Activated T-helper 1 cell treated with Interleukin-2 at 50 U/mL for 16 hours (primary cell): ENCODE results near the gene ZNF598.
"Not testable (repeated sequence)": the region's sequence is repeated elsewhere in the genome, so short reads cannot be mapped to it uniquely, and the experiment has no call there.

Experiments
- DNase-seq: peaks from one replicate; pipeline ENCODE4 v3.0.0-alpha.2; 2020; ENCODE audit warnings: low read depth

The ZNF598 gene

DNA sequence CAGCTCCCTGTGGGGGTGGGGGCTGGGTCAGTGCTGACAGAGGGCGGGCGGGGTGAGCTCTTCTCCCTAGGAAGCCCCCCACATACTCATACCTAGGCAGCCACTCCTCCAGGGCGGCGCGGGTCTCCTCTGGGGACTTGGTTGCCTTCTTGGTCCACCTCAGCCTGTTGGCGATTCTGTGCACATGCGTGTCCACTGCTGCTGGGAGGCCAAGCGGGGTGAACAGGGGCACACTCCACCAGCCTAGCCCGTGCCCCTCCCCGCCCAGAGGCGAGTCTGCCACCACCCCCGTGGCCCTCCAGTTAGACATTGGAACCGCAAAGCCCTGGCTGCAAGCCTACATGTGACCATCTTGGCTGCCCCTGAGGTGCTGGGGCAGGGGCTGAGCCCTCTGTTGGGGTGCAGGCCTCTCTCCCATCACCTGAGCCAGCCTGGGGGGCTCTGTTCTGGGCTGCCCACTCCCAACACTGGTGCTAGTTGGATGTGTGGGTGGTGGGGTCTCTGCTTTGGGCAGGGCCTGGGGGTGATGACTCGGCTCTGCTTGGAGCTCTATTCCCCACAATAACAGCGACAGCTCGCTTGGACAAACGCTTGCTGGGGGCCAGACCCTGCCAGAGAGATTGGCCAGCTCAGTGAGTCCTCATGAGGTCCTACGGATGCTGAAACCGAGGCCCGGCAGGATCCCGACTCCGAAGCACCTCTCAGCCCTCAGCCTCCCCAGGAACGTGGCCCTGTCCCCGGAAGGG is 30.6 kb upstream of the ZNF598 start:
- DNase-seq = no peak

GRCh38 chr16:2039274-2040031 is 29.8 kb upstream of the ZNF598 start:
- DNase-seq = no peak

DNA sequence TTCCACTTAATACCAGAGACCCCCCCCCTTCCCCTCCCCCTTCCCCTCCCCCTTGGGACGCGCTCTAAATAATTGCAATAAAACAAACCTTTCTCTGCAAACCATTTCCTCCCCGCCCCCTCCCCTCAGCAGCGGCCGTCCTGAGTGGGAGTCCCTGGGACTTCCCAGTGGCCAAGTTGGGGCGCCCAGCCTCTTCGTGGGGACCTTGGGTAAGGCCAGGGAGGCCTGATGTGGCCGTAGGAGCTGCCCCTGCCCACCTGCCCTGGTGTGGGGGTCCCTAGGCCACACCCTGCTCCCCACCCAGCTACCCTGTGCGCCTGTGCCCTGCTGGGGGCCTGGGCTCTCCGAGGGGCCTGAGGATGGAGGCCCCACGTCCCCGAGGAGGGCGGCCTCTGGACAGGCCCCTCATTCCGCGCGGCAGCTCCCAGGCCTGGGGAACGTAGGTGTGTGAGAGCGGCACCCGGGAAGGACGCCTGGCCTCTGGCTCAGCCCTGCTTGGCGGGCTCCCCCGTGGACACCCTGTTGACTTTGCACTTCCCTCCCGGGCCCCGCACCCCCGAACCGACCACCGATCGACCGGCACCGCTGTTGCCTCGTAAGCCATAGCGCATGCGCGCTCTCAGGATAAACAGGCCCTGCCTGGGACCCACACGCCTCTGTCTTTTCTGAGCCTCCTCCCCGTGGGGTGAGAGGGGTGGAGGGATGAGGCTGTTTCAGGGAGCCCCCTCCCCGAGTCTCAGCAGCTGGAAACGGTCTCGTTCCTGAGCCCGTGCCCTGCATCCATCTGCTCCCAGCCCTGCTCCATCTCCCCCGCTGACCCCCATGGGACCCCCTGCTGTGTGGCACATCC is 29.0 kb upstream of the ZNF598 start:
- no peak for DNase-seq

GRCh38 chr16:2037647-2038381 is 28.2 kb upstream of the ZNF598 start:
- DNase-seq = no peak

- no peak for DNase-seq
These were observed 27.5 kb upstream of the ZNF598 start for GRCh38 chr16:2037115-2037514.

- no peak for DNase-seq
These were observed 26.8 kb upstream of the ZNF598 start for GRCh38 chr16:2036200-2036966.

DNA sequence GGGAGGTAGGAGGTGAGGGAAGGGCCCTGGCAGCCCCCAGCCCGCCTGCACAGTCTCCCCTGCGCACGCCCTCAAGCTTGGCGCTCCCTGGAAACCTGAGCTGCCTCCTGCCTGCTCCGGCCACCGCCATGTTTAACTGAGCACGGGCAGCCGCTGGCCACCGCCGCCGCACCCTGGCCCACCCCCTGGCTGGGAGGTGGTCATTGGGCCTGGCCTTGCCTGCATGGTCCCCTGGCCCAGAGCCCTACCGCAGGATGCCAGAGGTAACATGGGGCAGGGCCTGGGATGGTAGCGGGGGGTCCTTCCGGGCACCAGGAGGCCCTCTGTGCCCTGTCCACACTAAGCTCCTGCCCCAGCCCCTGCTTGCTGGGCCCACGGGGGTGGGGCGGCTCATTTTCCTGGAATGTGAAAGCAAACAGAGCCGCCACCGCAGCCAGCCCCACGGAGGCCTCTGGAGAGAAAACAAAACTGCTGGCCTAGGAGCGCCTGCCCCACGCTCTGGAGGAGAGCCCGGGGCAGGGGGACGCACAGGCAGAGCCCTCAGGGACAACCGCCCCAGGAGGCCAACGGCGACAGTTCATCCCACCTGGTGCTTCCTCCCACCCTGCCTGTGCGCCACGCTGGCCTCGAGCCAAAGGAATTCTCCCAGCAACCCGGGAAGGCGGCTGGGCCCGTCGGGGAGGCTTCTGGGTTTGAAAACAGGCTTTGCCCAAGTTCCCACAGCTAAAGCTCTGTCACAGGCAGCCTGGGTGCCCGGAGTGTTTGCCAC is 26.0 kb upstream of the ZNF598 start:
- DNase-seq = no peak

DNA sequence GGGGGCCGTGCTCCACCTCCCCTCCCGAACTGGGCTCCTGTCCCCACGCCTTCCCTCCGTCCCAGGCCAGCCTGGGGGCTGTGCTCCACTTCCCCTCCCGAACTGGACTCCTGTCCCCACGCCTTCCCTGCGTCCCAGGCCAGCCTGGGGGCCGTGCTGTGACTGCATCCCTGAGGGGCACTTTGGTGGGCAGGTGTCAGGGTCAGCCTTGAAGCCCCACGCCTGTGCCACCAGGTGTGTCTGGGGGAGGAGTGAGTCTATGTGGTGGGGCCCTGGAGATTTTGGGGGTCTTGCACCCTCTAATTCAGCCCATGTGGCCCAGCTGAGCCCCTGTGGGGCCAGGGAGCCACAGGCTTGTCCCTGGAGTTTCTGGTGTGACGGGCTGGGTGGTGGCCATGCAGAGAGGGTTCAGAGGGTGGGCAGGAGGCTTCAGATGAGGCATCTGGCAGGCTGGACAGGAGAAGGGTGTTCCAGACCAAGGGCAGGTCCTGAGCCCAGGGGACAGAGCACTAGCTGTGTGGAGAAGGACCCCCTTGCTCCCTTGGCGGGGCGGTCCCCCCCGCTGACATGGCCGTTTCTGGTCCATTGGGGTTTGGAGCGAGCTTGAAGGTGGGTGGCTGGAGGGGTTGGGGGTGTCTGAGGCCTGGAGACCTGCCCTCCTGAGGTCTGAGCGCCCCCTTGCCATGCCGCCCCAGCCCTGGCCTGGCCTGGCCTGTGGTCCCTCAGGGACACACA is 25.2 kb upstream of the ZNF598 start:
- DNase-seq = no peak

- not testable (repeated sequence) for DNase-seq
These were observed 24.5 kb upstream of the ZNF598 start for GRCh38 chr16:2033909-2034695.

- no peak for DNase-seq
These were observed 23.7 kb upstream of the ZNF598 start for GRCh38 chr16:2033057-2033908.

GRCh38 chr16:2032285-2033056 is 22.9 kb upstream of the ZNF598 start:
- no peak for DNase-seq

- DNase-seq = no peak
These were observed 21.5 kb upstream of the ZNF598 start for GRCh38 chr16:2031081-2031577.

DNA sequence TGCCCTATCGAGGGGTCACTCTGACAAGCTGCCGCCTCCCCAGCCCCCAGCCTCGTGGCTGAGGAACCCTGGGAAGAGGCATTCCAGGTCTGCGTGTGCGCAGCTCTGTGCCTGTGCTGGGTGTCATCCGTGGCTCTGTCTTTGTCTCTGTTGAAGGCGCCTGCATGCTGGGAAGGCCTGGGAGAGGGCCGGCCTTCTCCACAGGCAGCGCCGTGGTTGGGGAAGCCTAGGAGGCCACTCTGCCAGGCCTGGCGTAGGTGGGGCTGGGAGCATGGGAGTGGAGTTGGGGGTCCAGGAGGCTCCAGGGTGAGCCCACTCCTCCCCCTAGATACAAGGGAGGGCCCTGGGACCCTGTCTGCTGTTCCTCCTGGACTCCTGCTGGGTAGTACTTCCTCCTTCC is 20.4 kb upstream of the ZNF598 start:
- no peak for DNase-seq

GRCh38 chr16:2029350-2029749 is 19.7 kb upstream of the ZNF598 start:
- no peak for DNase-seq

GRCh38 chr16:2028620-2029220 is 19.1 kb upstream of the ZNF598 start:
- no peak for DNase-seq

DNA sequence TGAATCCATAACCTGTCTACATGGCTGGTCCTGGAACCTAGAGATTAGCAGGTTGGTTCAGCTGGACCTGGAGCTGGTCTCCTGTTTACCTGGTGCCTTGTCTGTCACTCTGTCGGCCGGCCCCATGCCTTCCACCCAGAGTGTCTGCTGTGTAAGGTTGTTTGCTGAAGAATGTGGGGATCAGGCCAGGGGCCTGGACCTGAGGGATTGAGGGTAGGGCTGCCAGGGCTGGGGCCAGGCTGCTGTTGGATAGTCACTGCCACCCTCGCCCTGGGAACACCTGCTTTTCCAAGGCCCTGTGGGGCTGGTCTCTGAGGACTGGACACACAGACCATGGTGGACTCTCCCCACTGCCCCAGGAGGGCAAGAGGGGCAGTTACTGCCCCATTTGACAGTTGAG is 18.5 kb upstream of the ZNF598 start:
- no peak for DNase-seq
